ENCODE results near the gene HNRNPA2B1. TPM values are rescaled to one million over a fixed set of nuclear protein-coding genes. Genes with fewer than 3 reads are reported as not detected.
"Not testable (repeated sequence)": the region's sequence is repeated elsewhere in the genome, so short reads cannot be mapped to it uniquely, and the experiment has no call there.

HNRNPA2B1 gene
- total RNA-seq, 1 donor from 2014 or later = 240 TPM

- not testable (repeated sequence) for DNase-seq (ENCODE audit: low read depth)
Measured at GRCh38 chr7:26147646-26148306, 52.8 kb downstream of the HNRNPA2B1 start.

GRCh38 chr7:26147030-26147429 lies 53.5 kb downstream of the HNRNPA2B1 start:
- no peak for DNase-seq (ENCODE audit: low read depth)

GRCh38 chr7:26145238-26145637 lies 55.3 kb downstream of the HNRNPA2B1 start:
- no peak for DNase-seq (ENCODE audit: low read depth)

- DNase-seq (ENCODE audit: low read depth) = no peak
Measured at GRCh38 chr7:26144184-26145080, 56.1 kb downstream of the HNRNPA2B1 start.

GRCh38 chr7:26143298-26144048 lies 57.1 kb downstream of the HNRNPA2B1 start:
- no peak for DNase-seq (ENCODE audit: low read depth)

GRCh38 chr7:26141077-26141476 lies 59.5 kb downstream of the HNRNPA2B1 start:
- DNase-seq (ENCODE audit: low read depth) = no peak

GRCh38 chr7:26140380-26140779 lies 60.2 kb downstream of the HNRNPA2B1 start:
- no peak for DNase-seq (ENCODE audit: low read depth)

Other genes with a start within 250 kb of the HNRNPA2B1 start
- 0.88 and 1.2 TPM in 2 replicates for gene NFE2L3, start 48.5 kb downstream of the HNRNPA2B1 start, total RNA-seq
- gene CBX3, start 999 bp upstream of the HNRNPA2B1 start, total RNA-seq = 208 and 239 TPM in 2 replicates
- gene SNX10, start 91.1 kb upstream of the HNRNPA2B1 start, total RNA-seq = not detected in 2 replicates